ENCODE results near the gene AJAP1. TPM values are rescaled to one million over a fixed set of nuclear protein-coding genes. Genes with fewer than 3 reads are reported as not detected.

The AJAP1 gene
- polyA plus RNA-seq, 1 of the 3 experiments (the other 2 are of a cell fraction), result not detected

- no peak overlapping the region for H2AFZ ChIP-seq (ENCODE audit: low read depth)
- WGBS (ENCODE audit: low lambda C conversion rate), result 33% methylated on average over 7 of the region's 7 CpGs
- H3K9me2 ChIP-seq, result no peaks in the 10 kb centered on the region
- TF ChIP-seq RAD21 (IDR thresholded peaks at IDR 0.05; ENCODE audit: low read length) (no peak), FOXJ3 (CRISPR knock-in tag; IDR thresholded peaks at IDR 0.05) (no peak), MEF2A (IDR thresholded peaks at IDR 0.05; ENCODE audit: borderline replicate concordance, low read depth) (no peak), MAX (IDR thresholded peaks at IDR 0.05; ENCODE audit: low read depth) (no peak), IRF3 (IDR thresholded peaks at IDR 0.05; ENCODE audit: low read depth, low read length) (no peak), POLR2AphosphoS5 (IDR thresholded peaks at IDR 0.05; ENCODE audit: low read depth, low read length) (no peak), MXI1 (IDR thresholded peaks at IDR 0.05; ENCODE audit: low read depth, low read length) (no peak), SMC3 (IDR thresholded peaks at IDR 0.05; ENCODE audit: low read depth, low read length) (no peak), REST (IDR thresholded peaks at IDR 0.05; ENCODE audit: low read depth, low read length) (no peak), NRF1 (IDR thresholded peaks at IDR 0.05; ENCODE audit: low read depth, low read length) (no peak), YY1 (IDR thresholded peaks at IDR 0.05; ENCODE audit: low read depth) (no peak), USF2 (IDR thresholded peaks at IDR 0.05; ENCODE audit: borderline replicate concordance, low read depth, low read length) (no peak), RCOR1 (IDR thresholded peaks at IDR 0.05; ENCODE audit: low read length) (no peak), TEAD4 (IDR thresholded peaks at IDR 0.05; ENCODE audit: borderline replicate concordance, insufficient read depth) (no peak), EZH2phosphoT487 (IDR thresholded peaks at IDR 0.05; ENCODE audit: borderline replicate concordance, low read depth) (no peak), JUND (IDR thresholded peaks at IDR 0.05) (no peak), PBX3 (IDR thresholded peaks at IDR 0.05) (no peak), CHD2 (IDR thresholded peaks at IDR 0.05; ENCODE audit: low read length, partially characterized antibody) (no peak)
- no peaks in the 10 kb centered on the region for H3F3A ChIP-seq (replicated peaks; ENCODE audit: insufficient read depth)
- no peak overlapping the region for H3K9ac ChIP-seq
- no peak for DNase-seq
- peaks cover 0 to 22% of the 10 kb centered on the region in 2 experiments; a peak in 1 of 4 replicates for H3K4me1 ChIP-seq (ENCODE audit: control insufficient read depth in 1 of 2, insufficient read depth in 2 of 2, low read depth in 1 of 2, low read length in 1 of 2)
- ChIA-PET POLR2A (no interaction called here), CTCF (interaction anchor here (3.3 kb wide), 1 partner anchor 117 kb away, joined by 9 read pairs; no protein-coding TSS in a partner anchor)
- H3K36me3 ChIP-seq (replicated peaks in 1 of 2; ENCODE audit: control insufficient read depth in 1 of 2, insufficient read depth in 2 of 2, low read length in 1 of 2), result no peaks in the 10 kb centered on the region
- no peaks in the 10 kb centered on the region for H3K79me2 ChIP-seq (ENCODE audit: insufficient read depth)
- no peaks in the 10 kb centered on the region for H3K9me3 ChIP-seq
- H3K27me3 ChIP-seq (ENCODE audit: insufficient read depth), result no peaks in the 10 kb centered on the region
- H4K20me1 ChIP-seq (ENCODE audit: insufficient read depth), result no peaks in the 10 kb centered on the region
- H3K4me2 ChIP-seq, result no peak overlapping the region
- H3K4me3 ChIP-seq (ENCODE audit: low read depth in 2 of 2, low read length in 1 of 2), result no peak overlapping the region
- H3K27ac ChIP-seq (ENCODE audit: low read depth in 2 of 2, low read length in 1 of 2), result no peak overlapping the region
Observed at GRCh38 chr1:4773226-4773625, 118.8 kb downstream of the AJAP1 start.

All from SK-N-SH (cell line).